Prostate gland (tissue), 2 donors: ENCODE results near the gene SLC25A47. TPM values are rescaled to one million over a fixed set of nuclear protein-coding genes. Genes with fewer than 3 reads are reported as not detected.

Experiments used
- DNase-seq: peaks from one replicate; pipeline ENCODE4 v3.0.0-alpha.2; 2019; ENCODE audit warnings: low spot score
- H3K27ac ChIP-seq, 2 donors: fragments of 200-600 bp; sonication (generic); 2 replicates each; pipeline ENCODE4 v1.5.1; 2017 to 2019
- H3K27me3 ChIP-seq: fragments of 200-600 bp; sonication (generic); replicated peaks from 2 replicates; pipeline ENCODE4 v1.5.1; 2019; ENCODE audit not compliant: insufficient read depth
- H3K36me3 ChIP-seq, 2 donors: fragments of 200-600 bp; sonication (generic); 1 replicate in 1 of 2; 2 replicates in 1 of 2; pipeline versions ENCODE4 v1.5.1 to v1.8.1; 2017 to 2019
- H3K4me1 ChIP-seq: fragments of 200-600 bp; sonication (generic); replicated peaks from 2 replicates; pipeline ENCODE4 v1.5.1; 2019
- H3K4me3 ChIP-seq, 2 donors: fragments of 200-600 bp; sonication (generic); 2 replicates each; pipeline ENCODE4 v1.5.1; 2017 to 2019
- H3K9me3 ChIP-seq: fragments of 200-600 bp; sonication (generic); 2 replicates; pipeline ENCODE4 v1.5.1; 2017
- POLR2A ChIP-seq: fragments of 450-650 bp; IDR thresholded peaks from one replicate; pipeline ENCODE4 v1.6.1; 2016; ENCODE audit warnings: antibody characterized with exemption, mild to moderate bottlenecking
- POLR2AphosphoS5 ChIP-seq: sonication (generic); formaldehyde crosslinking; IDR thresholded peaks from one replicate; pipeline ENCODE4 v1.6.1; 2017; ENCODE audit warnings: antibody characterized with exemption
- WGBS: methylation state at CpG from one replicate; pipeline ENCODE4 v1.1.5; 2018; 5-methylcytosine and 5-hydroxymethylcytosine counted together
- intact Hi-C: fragments of 100-400 bp; cut with DNase I; formaldehyde crosslinking; loops from one replicate; pipeline ENCODE4 v1.14.2; 2022
- total RNA-seq, 2 donors: library from RNA; depleted of rRNA; stranded (reverse); fragments of >200 nt; gene quantifications; one replicate each; pipeline ENCODE4 v1.1.0, GENCODE V29; 2016
- TF ChIP-seq, protein P1 (sequence below), 4 experiments: fragments of 200-600 bp in 2 of 4; fragments of 450-650 bp in 2 of 4; sonication (generic) in 2 of 4; IDR thresholded peaks; 1 replicate in 3 of 4; 2 replicates in 1 of 4; pipeline ENCODE4 v1.5.1; 2016 to 2019; ENCODE audit warnings: antibody characterized with exemption in 4 of 4, mild to moderate bottlenecking in 2 of 4, moderate library complexity in 2 of 4

SLC25A47 gene
- total RNA-seq, 2 donors from 2014 or later: 0.51 TPM; not detected in 1

DNA sequence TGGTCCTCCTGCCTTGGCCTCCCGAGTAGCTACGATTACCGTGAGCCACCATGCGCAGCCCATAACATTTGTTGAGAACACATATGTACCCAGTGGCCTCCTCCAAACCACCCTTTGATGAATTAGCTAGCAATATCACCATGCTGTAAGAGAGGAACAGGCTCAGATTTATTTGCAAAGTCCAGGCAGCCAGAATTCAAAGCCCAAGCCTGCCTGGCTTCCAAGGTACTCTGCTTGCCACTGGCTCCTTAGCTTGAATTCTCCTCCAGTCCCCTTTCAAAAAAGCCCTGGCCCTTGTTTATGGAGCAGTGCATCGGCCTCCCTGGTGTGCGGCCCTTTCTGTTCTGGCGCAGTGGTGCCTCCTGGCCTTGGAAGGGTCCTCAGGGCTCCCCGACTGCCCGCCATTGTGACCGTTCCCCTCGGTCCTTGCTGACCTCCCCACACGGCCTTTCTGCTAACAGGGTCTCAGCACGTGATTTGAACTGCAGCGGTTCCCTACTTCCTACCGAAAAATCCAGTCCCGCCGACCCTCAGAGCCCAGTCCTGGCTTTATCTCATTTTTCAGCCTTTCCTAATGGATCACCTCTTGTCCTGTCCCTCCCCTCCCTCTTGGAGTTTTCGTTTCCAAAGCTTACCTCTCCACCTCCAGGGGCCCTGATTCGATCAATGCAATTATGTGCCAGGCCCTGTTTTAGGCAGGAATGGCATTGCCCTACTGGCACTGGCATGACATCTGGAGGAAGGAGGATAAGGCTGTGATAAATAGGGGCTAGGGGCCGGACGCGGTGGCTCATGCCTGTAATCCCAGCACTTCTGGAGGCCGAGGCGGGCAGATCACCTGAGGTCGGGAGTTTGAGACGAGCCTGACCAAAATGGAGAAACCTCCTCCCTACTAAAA, 38.9 kb upstream of the SLC25A47 start:
- no peak for DNase-seq
- H3K36me3 ChIP-seq: no peaks in the 10 kb centered on the region
- WGBS: 65% methylated on average over 26 of the region's 26 CpGs
- intact Hi-C loops: no loop called here
- peaks cover 7% of the 10 kb centered on the region for H3K4me1 ChIP-seq
- H3K27me3 ChIP-seq: no peaks in the 10 kb centered on the region
- H3K27ac ChIP-seq: peak overlapping the region; percentile 92
- TF ChIP-seq, protein P1, sequence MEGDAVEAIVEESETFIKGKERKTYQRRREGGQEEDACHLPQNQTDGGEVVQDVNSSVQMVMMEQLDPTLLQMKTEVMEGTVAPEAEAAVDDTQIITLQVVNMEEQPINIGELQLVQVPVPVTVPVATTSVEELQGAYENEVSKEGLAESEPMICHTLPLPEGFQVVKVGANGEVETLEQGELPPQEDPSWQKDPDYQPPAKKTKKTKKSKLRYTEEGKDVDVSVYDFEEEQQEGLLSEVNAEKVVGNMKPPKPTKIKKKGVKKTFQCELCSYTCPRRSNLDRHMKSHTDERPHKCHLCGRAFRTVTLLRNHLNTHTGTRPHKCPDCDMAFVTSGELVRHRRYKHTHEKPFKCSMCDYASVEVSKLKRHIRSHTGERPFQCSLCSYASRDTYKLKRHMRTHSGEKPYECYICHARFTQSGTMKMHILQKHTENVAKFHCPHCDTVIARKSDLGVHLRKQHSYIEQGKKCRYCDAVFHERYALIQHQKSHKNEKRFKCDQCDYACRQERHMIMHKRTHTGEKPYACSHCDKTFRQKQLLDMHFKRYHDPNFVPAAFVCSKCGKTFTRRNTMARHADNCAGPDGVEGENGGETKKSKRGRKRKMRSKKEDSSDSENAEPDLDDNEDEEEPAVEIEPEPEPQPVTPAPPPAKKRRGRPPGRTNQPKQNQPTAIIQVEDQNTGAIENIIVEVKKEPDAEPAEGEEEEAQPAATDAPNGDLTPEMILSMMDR (IDR thresholded peaks at IDR 0.05): no peak
- TF ChIP-seq POLR2AphosphoS5 (no peak), POLR2A (no peak)
- H3K9me3 ChIP-seq: no peaks in the 10 kb centered on the region
- H3K4me3 ChIP-seq: peak overlapping the region in 1 of 2 donors; percentile 67

DNA sequence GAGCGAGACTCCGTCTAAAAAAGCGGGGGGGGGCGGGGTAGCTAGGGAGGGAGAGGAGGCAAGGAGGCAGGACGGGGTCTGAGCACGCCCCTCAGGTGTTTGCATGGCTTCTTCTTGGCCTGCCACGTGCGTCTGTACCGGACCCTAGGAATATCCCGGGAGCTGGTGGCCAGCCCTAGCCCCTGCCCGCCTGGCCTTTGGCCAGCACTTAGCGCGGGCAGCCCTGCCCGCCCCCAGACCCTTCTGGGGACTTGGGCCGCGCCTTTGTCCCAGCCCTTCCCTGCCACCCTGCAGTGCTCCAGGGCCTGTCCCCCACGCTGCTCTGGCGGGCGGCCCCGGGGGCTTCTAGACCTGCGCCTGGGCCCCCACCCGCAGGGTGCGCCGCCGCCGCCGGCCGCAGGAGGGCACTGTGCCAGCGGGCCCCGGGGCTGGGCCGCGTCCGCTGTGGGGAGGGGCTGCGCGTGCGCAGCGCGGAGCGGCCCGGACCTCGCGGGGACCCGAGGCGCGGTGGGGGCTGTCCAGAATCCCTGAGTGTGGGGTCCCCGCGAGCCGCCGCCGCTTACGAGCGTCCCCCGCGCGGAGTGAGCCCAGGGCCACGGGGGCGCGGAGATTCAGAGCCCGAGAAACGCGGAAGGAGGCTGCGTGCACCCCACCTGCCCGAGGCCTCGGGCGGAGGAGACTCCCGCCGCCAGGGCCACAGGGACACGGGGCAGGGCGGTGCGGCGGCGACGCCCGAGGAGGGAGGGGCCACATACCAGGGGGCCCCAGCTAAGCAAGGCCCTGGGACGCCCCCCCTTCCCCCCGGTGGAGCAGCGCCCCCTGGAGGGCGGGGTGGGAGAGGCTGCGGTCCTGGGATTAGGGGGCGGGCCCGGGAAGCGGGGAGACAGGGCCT, 37.9 kb upstream of the SLC25A47 start:
- Histone ChIP-seq H3K27ac (peak overlapping the region; percentile 92), H3K36me3 (no peaks in the 10 kb centered on the region), H3K4me1 (peaks cover 7% of the 10 kb centered on the region), H3K9me3 (no peaks in the 10 kb centered on the region), H3K4me3 (peak overlapping the region; percentile 62 to 67), H3K27me3 (no peaks in the 10 kb centered on the region)
- TF ChIP-seq POLR2AphosphoS5: no peak
- TF ChIP-seq, protein P1 (IDR thresholded peaks at IDR 0.05): peak; percentile 63 to 91 (median 82)
- peak; percentile 42 for TF ChIP-seq POLR2A
- WGBS: 1% methylated on average over 67 of the region's 82 CpGs
- intact Hi-C loops: no loop called here
- DNase-seq: peak; percentile 39

DNA sequence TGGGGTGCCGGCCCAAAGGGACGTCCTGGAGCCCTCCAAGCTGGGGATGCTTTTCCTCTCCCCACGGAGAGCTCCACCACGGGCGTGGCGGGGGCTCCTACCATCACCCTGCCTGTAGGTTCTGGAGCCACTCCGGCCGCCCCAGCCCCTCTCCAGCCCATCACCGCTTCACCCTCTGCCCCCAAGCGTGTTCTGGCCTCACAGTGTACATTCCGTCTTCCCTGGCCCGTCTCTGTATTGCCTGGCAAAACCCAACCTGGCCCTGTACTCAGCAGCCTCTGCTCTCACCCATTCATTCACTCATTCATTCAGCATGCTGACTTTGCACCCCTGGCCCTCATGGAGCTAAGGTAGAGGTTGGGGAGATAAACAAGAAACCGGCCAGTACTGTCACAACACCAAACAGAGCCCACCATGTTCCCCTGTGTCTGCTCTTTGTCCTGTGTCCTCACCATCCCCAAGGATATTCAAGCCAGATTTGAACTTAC, 37.2 kb upstream of the SLC25A47 start:
- Histone ChIP-seq H3K36me3 (no peaks in the 10 kb centered on the region), H3K27ac (peak overlapping the region; percentile 92), H3K27me3 (no peaks in the 10 kb centered on the region), H3K4me1 (peaks cover 7% of the 10 kb centered on the region), H3K9me3 (no peaks in the 10 kb centered on the region), H3K4me3 (peak overlapping the region; percentile 62 to 67)
- intact Hi-C loops: no loop called here
- DNase-seq: no peak
- WGBS: 23% methylated on average over 12 of the region's 13 CpGs
- TF ChIP-seq POLR2A (no peak), POLR2AphosphoS5 (no peak)
- TF ChIP-seq, protein P1 (IDR thresholded peaks at IDR 0.05): no peak

DNA sequence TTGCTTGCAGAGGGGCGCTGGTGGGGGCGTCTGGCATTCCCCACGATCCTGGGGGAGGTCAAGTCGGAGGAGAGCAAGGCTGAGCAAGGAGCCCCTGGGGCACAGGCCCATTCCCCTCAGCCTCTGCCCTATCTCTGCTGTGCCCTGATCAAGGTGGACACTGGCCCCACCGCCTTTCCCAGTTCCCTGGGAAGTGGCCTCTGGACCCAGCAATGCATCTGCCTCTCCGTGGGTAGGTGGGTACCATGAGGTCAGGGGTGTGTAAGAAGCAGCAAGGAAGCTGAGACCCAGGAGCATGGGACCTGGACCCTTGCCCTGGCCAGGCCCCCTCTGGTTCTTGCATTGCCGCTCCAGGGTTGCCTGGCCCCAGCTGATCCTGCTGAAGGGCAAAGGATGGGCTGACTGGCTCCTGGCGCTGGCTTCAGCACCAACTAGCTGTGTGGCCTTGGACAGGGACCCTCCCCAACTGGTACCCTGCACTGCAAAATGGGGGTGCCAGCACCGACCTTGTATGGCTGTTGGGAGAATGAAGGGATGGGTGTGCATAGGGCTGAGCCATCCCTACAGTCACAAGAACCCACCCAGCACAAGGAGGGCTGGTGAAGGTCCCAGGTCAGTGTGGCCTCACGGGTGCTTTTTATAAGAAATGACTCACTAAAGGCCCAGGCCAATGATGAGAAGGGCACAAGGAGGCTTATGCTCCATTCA, 36.5 kb upstream of the SLC25A47 start:
- Histone ChIP-seq H3K27me3 (no peaks in the 10 kb centered on the region), H3K4me1 (peaks cover under 1% of the 10 kb centered on the region), H3K36me3 (no peaks in the 10 kb centered on the region), H3K9me3 (no peaks in the 10 kb centered on the region), H3K27ac (no peak overlapping the region), H3K4me3 (no peak overlapping the region)
- TF ChIP-seq POLR2AphosphoS5 (no peak), POLR2A (no peak)
- TF ChIP-seq, protein P1 (IDR thresholded peaks at IDR 0.05): no peak
- intact Hi-C loops: no loop called here
- WGBS: 68% methylated on average over 7 of the region's 10 CpGs
- DNase-seq: no peak
